Skeletal muscle satellite cell (primary cell): Measurements from ENCODE around the gene FRS2. TPM values are rescaled to one million over a fixed set of nuclear protein-coding genes. Genes with fewer than 3 reads are reported as not detected.

Experiments
- H3K27me3 ChIP-seq: 2 replicates; pipeline ENCODE4 v1.7.0; 2013; ENCODE audit warnings: low read length; ENCODE audit not compliant: control insufficient read depth, insufficient read depth
- H3K36me3 ChIP-seq: 2 replicates; pipeline ENCODE4 v1.7.0; 2013; ENCODE audit warnings: mild to moderate bottlenecking, control low read depth, low read length; ENCODE audit not compliant: insufficient read depth
- H3K4me1 ChIP-seq: 2 replicates; pipeline ENCODE4 v1.7.0; 2013; ENCODE audit warnings: low read length; ENCODE audit not compliant: control insufficient read depth, insufficient read depth
- H3K4me2 ChIP-seq: 2 replicates; pipeline ENCODE4 v1.7.0; 2013; ENCODE audit warnings: mild to moderate bottlenecking, low read length
- H3K4me3 ChIP-seq: 2 replicates; pipeline ENCODE4 v1.7.0; 2013; ENCODE audit warnings: low read length
- H3K9ac ChIP-seq: 2 replicates; pipeline ENCODE4 v1.7.0; 2013; ENCODE audit warnings: mild to moderate bottlenecking, low read depth, low read length, moderate library complexity
- H3K9me3 ChIP-seq: replicated peaks from 2 replicates; pipeline ENCODE4 v1.7.0; 2013; ENCODE audit warnings: mild to moderate bottlenecking, control low read depth, low read length
- small RNA-seq: library from RNA; depleted of rRNA; stranded (forward); fragments of <200 nt; gene quantifications from one replicate; pipeline ENCODE3, GENCODE V24; 2012

Gene FRS2

DNA sequence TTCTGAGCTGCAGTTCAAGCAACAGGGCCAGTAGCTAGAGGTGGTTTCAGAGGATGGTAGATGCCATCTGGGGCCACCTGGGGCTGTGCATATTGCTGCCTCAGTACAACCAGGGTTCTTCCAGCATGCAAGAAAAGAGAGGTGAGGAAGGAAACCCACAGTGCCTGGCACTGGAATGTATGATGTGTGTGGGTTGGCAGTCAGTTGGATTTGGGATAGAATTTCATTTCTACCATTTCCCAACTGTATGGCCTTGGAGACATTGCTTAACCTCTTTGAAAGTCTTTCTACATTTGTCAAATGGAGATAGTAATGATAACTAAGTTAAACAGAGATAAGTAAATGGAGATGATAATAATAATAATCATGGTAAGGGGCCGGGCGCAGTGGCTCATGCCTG, 150.7 kb downstream of the FRS2 start:
- peaks cover 14% of the 10 kb centered on the region for H3K27me3 ChIP-seq
- no peak overlapping the region for H3K4me3 ChIP-seq
- no peaks in the 10 kb centered on the region for H3K9me3 ChIP-seq
- H3K4me1 ChIP-seq = no peaks in the 10 kb centered on the region
- no peaks in the 10 kb centered on the region for H3K36me3 ChIP-seq
- H3K4me2 ChIP-seq = no peak overlapping the region
- H3K9ac ChIP-seq = no peak overlapping the region

DNA sequence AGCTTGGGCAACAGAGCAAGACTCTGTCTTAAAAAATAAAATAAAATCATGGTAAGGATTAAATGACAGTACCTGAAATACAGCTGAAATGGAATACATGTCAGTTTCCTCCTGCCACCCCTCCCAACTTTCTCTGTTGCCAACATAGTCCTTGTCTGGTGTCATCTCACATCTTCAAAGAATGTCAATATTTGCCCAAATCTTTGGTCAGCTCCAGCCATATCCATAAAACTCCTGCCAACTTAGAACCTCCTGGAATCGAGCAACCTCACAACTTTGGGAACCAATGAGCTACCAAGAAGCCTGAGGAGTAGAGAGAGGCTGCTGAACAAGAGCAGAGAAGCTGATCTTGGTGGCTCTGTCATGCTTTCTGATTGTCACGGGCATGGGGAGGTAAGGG, 151.4 kb downstream of the FRS2 start:
- no peak overlapping the region for H3K4me2 ChIP-seq
- peaks cover 17% of the 10 kb centered on the region for H3K27me3 ChIP-seq
- no peaks in the 10 kb centered on the region for H3K36me3 ChIP-seq
- H3K4me1 ChIP-seq = no peaks in the 10 kb centered on the region
- H3K4me3 ChIP-seq = no peak overlapping the region
- H3K9ac ChIP-seq = no peak overlapping the region
- H3K9me3 ChIP-seq = no peaks in the 10 kb centered on the region

DNA sequence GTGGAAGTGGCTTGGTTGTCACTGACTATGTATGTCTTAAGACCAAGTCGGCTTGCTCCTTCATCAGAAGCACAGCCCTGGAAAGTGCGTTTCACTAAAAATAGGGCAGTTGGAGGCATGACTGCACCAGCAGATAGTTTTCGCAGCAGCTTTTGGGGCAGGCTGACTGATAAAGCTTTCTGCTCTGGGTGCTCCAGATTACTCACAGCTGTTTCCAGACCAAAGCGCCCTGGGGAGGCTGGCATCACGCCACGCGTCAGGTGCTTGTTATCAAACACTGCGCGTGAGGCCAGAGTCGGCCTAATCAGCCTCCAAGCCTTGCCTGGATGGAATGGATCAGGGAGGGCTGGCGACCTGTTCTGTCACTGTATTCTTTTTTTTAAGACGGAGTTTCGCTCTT, 153.8 kb downstream of the FRS2 start:
- Histone ChIP-seq H3K27me3 (peaks cover 11% of the 10 kb centered on the region), H3K36me3 (no peaks in the 10 kb centered on the region), H3K4me3 (no peak overlapping the region), H3K9ac (no peak overlapping the region), H3K4me2 (no peak overlapping the region), H3K4me1 (no peaks in the 10 kb centered on the region), H3K9me3 (no peaks in the 10 kb centered on the region)

DNA sequence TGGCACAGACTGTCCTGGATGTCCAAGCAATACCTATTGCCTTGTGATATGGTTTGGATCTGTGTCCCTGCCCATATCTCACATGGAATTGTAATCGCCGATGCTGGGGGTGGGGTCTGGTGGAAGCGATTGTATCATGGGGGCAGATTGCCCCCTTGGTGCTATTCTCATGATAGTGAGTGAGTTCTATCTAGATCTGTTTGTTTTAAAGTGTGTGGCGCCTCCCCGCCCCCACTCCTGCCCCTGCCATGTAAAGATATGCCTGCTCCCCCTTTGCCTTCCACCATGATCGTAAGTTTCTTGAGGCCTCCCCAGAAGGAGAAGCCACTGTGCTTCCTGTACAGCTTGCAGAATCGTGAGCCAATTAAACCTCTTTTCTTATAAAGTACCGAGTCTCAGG, 157.3 kb downstream of the FRS2 start:
- no peaks in the 10 kb centered on the region for H3K4me1 ChIP-seq
- no peaks in the 10 kb centered on the region for H3K36me3 ChIP-seq
- no peak overlapping the region for H3K4me2 ChIP-seq
- H3K27me3 ChIP-seq = peaks cover 11% of the 10 kb centered on the region
- no peak overlapping the region for H3K4me3 ChIP-seq
- no peaks in the 10 kb centered on the region for H3K9me3 ChIP-seq
- H3K9ac ChIP-seq = no peak overlapping the region

Small RNAs within 50 kb of the gene (small RNA-seq; reads per million reads assigned to genes)
- not detected for gene MIR3913-1
